LNCAP (cell line): ENCODE data around the gene NUP50.

Experiments
- TF ChIP-seq, protein P1 (sequence below): fragments of 450-650 bp; IDR thresholded peaks from 2 replicates; pipeline ENCODE4 v1.5.1; 2017; ENCODE audit warnings: mild to moderate bottlenecking

The NUP50 gene

DNA sequence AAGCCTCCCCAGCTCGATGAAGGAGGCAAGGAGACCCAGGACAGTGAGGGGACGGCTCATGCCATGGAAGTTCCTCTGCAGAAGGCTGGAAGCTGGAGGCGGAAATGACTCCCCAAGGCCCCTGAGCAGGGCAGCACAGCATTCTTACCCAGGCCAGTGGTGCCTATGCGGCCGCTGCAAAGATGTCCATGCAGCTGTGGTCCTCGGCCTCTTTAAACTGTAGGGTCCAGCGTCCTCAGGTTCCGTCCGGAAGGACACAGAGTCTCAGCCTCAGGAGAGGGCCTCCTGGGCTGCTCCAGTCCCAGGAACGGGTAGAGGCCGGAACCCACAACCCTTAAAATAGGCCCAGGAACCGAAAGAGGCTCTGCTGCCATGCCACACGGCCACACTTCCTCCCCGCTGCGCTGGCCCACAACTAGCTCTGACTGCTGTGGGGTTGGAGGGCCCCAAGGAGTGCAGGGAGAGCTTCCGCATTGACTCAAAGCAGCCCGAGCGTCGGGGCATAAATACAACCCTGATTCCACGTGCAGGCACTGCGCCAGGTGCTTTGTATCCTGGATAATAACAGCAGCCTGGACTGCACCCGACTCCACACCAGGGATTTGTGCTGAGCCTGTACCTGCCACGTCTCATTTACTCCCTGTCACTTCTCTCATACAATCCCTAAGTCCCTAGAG, 71.5 kb downstream of the NUP50 start:
- TF ChIP-seq, protein P1, sequence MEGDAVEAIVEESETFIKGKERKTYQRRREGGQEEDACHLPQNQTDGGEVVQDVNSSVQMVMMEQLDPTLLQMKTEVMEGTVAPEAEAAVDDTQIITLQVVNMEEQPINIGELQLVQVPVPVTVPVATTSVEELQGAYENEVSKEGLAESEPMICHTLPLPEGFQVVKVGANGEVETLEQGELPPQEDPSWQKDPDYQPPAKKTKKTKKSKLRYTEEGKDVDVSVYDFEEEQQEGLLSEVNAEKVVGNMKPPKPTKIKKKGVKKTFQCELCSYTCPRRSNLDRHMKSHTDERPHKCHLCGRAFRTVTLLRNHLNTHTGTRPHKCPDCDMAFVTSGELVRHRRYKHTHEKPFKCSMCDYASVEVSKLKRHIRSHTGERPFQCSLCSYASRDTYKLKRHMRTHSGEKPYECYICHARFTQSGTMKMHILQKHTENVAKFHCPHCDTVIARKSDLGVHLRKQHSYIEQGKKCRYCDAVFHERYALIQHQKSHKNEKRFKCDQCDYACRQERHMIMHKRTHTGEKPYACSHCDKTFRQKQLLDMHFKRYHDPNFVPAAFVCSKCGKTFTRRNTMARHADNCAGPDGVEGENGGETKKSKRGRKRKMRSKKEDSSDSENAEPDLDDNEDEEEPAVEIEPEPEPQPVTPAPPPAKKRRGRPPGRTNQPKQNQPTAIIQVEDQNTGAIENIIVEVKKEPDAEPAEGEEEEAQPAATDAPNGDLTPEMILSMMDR = no peak

DNA sequence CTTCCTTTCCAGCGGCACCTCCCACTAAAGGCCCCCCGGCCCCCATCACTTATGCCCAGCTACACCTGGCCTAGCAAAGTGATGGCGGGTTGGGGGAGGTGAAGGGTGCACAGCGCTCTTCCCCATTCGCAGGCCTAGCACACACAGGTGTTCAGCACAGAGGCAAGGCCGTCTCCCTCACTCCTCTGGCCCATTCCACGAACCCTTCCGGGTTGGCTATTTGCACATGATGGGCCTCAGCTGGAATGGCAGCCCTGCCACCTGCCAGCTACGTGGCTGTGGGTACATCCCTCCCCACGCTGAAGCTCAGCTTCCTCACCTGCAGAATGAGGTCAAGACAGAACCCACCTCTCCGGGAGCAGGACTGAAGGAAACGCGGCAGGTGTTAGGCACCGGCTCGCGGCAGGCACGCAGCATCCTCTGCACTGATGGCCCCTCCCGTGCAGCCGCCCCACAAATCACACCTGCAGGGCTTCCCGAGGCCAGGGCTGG, 72.2 kb downstream of the NUP50 start:
- TF ChIP-seq, protein P1 = no peak

DNA sequence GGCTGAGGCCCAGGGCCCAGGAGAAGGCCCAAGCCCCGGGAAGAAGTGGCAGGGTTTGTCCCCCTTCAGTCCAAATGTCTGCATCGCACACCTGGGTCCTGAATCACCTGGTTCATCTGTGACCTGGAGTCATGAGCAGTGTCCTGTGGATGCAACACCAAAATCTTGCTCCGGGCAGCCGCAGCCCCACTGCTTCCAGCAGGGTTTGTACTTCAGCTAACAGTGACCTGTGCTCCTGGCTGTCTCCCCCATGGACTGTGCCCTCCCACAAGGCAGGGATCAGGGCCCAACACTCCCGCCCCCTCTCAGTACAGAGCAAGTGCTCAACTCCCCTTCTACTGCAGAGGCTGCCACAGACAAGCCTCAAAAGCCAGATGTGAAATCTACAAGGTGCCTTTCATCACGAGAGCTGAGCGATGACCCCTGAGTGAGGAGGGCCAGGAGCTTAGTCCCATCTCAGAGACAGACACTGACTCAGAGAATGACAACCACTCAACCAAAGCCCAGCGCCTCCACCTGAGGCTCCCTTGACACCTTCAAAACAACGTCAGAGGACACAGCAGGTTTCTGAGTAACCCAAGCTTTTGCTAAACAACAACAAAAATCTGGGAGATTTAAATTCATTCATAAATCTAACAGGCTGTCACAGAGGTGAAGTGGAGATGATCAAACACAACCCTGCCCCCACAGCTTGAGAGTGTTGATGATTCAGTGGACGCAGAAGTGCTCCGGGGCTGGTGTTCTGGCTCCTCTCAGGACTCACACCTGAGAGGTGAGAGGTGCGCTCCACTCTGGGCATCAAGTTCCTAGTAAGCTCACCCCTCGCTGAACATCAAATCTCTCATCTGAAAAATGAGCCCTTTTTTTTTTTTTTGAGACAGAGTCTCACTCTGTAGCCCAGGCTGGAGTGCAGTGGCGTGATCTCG, 73.6 kb downstream of the NUP50 start:
- TF ChIP-seq, protein P1 = no peak
